ENCODE measurements around the gene DNAJB8.

The DNAJB8 gene

DNA sequence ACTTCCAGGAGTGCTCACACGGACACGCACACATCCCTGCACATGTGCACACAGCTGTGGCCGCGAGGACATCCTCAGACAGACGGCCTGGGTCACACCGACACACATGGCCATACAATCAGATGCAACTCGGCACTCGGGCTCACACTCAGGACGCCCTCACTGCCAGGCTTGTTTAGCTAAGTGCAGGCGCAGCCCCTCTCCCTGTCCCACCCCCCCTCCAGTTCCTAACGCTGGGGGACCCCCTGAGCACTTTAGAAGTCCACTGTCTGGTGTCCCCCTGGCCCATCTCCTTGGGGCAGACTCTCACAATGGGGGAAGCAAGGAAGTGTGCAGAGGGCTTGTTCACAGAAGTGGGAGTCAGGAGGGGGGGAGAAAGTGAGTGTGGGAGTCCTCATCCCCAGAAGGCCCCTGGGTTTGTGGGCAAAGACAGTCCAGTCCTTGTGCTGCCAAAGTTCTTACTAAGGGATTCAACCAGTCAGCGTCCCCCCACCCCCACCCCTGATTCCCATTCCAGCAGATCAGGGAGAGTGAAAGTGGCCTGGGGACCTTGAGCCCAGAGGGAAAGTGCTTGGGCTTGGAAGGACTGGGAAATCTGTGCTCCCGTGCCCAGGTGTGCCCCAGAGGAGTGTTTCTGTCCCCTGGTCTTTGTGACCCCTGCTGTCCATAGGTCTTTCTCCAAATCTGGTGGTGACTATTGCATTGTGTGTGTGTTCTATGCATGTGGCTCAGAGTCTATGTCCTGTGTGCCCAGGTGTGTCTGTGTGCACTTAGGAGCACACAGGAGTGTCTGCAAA, 27.1 kb upstream of the DNAJB8 start:
- DNase-seq (ENCODE audit: low read depth in 2 of 2): no peak

DNA sequence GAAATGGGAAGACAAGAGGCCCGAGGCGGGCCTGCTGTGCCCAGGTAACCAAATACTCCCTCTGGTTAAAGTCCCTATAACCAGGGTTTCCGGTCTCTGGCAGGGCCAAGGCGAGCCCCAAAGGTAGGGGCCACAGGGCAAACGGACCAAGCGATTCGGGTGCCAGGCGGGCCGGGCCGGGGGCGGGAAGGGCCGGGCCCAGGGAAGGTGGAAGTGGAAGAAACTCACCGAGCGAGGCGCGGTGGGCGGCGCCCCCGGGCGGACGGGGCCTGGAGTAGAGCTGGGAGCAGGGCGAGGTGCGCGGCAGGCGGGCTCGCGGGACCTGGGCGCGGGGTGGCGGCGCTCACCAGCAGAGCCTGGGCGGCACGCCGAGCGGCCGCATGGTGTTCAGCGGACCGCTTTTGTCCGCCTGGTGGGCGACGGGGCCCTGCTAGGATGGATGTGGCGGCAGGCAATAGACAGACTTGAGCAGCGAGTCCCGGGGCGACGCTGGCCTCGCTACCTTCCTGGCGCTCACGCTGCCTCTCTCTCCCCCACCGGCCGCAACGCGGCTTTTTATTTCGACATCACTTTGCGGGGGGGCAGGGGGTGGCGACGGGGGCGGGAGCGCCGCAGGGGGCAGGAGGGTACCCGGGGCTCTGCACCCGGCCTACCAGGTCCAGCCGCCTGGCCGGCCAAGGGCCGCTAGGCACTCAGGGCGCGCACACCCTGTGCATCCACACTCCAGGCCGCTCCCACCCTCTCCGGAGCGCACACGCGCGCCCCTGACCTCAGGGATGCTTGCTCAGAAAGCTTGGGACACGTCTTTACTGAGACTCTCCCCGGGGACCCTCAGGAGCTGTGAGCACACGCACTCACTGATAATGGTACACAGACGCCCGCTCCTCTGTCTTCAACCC, 26.2 kb upstream of the DNAJB8 start, which contains the start of gene GATA2:
Gene GATA2, minus strand, starts transcription at position 531 of the 899 bp plus-strand sequence. CDS start 6,170 bp downstream, outside the sequence.
- no peak for DNase-seq (ENCODE audit: low read depth in 2 of 2)

DNA sequence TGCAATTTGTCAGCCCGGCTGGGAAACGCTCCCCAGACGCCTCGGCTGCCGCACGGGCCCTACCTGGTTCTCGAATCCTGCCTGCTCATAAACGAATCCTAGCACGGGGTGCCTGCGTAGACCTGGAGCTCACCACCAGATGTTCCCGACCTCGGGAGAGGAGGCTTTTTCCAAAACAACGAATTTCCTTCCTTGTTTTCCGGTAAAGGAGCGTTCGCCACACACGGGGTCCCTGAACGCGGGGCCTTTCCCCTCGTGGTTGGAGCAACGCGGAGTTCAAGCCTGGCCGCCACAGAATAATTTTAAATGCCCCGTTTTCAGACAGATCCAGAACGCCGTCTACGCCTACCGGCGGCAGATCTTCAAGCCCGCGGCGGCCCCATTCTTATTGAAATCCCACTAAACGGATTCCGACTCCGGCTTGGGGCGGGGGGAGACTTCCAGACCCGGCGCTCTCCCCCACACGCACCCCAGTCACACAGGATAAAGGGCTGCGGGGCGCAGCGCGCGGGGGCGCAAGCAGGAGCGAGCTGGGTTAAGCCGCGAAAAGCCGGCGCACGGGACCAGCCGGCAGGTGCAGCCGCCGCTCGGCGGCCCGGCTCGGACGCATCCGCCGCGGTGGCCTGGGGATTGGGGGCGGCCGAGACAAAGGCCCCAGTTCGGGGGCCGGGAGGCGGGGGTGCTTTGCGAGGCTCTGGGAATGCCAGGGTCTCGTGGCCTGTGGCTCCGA, 25.4 kb upstream of the DNAJB8 start:
- no peak for DNase-seq (ENCODE audit: low read depth in 2 of 2)

DNA sequence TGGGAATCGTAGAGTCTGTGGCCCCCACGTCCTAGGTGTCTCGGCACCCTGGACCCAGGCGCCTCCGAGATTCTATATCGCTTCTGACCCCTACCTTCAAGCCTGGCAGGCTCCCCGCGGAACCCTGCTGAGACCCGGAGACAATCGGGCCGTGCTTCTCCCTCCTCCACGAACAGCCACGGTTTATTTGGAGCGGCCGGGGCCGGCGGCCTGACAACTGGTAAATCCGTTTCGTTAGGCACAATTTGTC, 24.9 kb upstream of the DNAJB8 start:
- DNase-seq (ENCODE audit: low read depth in 2 of 2): no peak

DNA sequence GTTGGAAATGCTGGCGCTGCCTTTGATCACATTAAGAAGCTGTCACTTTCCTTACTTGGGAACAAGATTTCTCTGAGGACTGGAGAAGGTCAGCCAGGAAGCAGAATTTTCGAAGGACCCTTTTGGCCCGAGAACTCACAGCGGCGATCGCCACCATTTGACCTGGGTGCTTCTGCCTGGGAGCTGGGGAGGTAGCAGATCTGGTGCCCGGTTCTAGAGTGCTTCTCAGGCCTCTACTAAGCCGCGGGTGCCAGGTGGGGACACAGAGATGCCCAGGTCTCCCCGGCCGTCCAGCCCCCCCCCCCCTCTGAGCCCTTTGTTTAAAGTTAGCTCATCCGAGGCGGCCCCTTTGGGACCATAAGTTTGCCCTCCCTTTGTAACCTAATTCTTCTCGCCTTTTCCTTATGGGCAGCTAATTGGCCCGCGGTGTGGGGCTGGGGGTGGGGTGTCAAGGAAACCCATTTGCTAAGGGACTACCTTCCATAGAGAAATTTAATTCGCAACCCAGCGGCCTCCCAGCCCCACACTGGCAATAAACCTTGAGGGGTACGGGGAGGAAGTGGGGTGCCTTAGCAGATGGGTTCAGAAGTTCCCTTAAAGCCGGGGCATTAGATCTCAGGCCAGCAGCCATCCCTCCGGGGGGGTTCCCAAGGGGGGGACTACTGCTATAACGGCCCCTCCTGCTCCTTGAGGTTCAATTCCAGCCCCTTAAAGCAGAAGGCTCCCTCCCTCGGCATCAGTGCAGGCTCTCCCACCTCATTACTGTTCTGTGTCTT, 24.4 kb upstream of the DNAJB8 start:
- no peak for DNase-seq (ENCODE audit: low read depth in 2 of 2)

DNA sequence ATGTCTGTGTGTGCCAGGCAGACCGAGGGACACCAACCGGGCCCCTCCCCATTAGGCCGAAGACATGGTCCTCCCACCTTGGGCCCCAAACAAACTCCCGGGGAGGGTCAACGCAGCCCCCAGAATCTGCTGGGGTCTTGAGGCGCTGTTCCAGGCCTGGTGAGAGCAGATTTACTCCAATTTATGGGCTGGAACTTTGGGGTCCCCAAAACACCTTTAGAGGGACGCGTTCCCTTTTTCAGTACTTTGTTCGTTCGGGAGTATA, 23.9 kb upstream of the DNAJB8 start:
- no peak for DNase-seq (ENCODE audit: low read depth in 2 of 2)

DNA sequence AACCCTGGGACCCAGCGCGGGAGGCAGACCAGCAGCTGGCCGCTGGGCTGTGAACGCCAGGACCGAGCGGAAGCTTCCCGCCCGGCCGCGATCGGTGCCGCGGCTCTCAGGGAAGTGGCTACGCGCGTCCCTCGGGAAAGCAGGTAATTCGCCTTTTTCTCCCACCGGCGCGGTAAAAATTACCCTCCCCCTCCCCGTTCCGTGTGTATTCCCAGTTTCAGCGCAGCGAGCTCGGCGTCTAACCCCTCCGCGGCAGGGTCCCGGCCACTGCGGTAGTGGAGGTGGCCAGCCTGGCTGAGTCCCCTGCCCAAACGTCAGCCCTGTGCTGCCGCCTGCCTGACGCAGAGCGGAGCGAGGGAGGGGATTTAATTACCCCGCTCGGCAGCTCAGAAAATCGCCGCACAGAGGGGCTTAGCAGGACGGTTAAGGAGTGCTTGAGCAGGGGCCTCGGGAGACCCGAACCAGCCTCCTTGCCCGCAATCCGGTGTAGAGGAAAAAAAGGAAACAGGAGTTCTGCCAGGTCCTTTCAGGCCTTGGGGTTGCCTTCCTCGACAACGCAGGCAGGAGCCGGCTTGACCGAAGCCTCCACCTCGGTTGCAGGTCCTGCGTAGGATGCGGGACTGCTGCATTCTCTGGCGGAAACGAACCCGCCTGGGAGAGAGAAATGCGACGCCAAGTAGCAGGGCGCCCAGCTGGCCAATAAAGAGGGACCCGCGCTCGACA, 23.4 kb upstream of the DNAJB8 start:
- no peak for DNase-seq (ENCODE audit: low read depth in 2 of 2)

DNA sequence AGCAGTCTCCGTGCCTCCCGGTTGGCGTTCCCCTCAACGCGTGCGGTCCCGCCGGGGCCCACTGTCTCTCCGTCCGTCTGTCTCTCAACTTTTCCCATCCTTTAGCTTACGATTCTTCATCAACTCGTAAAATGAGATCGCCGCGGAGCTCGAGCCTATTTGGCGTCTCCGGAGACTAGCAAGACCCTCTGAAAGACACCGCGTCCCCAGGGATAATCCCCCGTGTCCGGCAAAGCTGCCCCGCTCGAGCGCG, 22.9 kb upstream of the DNAJB8 start:
- no peak for DNase-seq (ENCODE audit: low read depth in 2 of 2)

DNA sequence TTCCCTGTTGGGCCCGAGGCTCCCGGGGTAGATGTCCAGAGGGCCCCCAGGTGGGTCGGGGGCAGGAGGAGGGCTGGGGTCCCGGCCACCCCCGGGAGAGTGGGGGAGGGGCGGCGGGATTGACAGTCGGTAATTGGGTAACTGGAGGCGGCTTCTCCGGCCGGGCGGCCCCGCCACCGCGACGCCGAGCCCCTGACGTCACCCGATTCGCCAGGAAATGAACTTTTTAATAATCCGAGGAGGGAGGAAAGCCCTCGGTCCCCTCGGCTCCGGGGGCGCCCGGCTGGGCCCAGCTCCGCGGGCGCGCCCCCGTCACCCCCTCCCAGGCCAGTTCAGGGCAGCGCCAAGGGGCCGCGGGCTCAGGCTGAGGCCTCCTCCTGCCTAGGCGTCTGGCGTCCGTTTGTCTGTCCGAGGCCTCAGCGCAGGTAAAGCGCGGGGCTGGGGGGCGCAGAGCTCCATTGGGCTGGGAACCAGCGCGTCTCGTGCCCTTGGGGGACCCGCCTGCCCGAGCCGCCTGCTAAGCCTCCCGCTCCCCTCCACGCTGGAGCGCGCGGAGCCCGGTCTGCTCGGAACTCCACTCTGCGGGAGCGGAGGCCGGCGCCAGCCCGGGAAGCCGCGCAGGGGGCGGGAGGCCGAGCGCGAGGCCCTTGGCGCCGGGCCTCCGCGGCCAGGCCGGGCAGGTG, 22.4 kb upstream of the DNAJB8 start:
- no peak for DNase-seq (ENCODE audit: low read depth in 2 of 2)

DNA sequence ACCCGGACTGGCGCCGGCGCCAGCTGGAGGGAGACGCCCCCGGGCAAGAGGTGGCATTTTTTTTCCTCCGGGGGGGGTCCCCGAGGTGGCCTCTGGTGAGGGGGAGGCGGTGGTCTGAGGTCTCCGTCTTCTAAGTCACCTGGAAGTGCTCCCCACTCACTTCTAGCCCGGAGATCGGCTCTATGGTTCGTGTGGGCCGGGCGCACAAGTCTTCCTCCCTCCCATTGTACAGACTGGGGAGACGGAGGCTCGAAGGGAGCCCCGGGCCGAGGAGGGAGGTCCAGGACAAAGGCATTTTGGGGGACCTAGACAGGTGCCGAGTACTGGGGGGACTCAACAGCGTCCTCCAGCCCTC, 21.9 kb upstream of the DNAJB8 start:
- DNase-seq (ENCODE audit: low read depth in 2 of 2): no peak

DNA sequence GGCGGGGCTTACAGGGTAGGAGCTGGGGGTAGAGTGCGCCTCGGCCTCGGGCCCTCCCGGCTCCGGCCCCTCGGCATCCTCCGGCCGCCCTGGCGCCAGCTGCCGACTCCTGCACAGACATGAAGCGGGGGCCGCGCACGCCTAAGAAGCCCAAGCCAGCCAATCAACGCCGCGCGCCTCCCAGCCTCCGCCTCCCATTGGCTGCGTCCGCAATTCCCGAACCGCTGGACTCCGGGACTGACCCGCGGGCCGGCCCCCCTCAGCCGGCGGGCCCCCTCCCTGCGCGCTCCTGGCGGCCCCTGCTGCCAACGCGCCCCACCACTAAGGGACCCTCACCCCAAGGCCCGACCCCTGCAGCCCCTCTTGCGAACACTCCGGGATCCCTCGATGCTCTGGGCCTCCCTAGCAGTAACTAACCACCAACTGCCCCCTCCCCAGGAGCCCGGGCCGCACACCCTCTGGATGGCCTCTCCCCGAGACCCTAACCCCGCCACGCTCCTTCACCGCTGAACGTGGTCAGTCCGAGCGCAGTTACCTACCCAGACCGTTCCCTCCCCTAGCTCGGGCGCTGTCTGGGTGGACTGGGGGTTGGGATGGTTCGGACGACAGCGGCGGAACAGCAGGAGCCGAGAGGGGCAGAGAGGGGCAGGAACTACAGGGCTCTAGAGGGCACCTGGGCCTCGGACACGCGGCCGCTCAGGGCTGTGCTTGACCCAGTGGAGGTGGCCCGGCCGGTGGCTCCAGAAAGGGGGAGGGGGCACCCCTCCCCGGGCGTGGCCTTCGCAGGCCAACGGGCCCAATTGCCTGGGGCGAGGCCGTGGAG, 21.3 kb upstream of the DNAJB8 start:
- DNase-seq (ENCODE audit: low read depth in 2 of 2): no peak

DNA sequence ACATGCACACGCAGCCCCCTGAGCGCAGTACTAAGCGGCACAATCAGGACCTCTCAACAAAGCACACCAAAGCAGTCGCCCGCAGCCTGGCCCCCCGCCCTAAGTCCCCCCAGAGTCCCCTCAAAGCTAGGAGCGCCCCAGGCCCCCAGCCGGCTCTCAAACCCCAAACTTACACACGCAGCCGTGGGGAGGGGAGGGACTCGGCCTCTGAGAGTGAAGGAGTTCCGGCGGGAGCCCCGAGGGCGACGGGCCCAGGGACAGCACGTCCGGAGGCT, 20.8 kb upstream of the DNAJB8 start:
- no peak for DNase-seq (ENCODE audit: low read depth in 2 of 2)

DNA sequence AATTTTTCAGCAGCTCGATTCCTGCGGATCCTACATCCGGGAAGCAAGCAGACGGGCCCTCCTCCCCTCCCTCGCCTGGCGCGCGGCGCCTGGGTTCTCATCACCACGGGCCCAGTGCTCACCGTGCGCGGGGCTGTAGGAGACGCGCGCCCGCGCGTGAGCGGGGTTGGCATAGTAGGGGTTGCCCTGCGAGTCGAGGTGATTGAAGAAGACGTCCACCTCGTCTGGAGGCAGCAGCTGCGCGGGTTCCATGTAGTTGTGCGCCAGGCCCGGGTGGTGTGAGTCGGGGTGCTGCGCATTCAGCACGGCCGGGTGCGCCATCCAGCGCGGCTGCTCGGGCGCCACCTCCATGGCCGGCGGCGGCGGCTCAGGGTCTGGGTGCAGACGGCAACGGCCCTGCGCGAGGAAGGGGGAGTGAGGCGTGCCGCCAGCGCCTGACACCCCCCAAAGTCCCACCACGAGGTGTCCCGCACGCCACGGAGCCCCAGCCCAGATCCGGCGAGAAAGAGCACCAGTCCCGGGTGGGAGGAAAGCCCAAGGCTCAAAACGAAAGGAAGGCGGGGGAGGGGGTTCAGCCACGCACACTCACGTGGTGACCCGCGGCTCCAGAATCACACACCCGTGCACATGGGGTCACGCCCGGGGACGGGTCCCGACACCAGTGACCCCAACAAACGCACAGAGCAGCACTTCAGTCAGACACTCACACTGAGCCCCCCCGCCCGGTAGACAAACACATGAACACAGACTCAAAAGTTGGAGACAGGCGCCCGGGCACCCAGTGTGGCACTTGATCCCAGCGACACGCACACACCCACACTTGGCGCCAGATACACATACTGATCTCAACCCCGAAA, 20.2 kb upstream of the DNAJB8 start:
- no peak for DNase-seq (ENCODE audit: low read depth in 2 of 2)

DNA sequence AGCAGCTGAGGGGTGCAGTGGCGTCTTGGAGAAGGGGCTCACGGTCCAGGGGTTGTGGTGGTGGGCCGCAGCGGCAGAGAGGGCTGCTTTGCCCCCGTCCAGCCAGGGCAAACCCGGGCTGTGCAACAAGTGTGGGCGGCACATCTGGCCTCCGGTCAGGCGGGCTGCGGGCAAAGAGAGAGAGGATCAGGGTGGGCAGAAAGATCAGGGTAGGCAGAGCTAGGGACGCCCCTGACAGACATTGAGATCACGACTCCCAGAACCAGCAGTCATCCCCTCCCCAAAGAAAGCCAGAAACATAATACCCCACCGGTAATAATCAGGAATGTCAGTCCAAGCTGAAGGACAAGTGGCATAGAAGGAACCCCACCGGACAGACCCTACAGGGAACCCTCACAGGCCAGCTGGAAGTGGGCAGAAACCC, 19.5 kb upstream of the DNAJB8 start:
- no peak for DNase-seq (ENCODE audit: low read depth in 2 of 2)

DNA sequence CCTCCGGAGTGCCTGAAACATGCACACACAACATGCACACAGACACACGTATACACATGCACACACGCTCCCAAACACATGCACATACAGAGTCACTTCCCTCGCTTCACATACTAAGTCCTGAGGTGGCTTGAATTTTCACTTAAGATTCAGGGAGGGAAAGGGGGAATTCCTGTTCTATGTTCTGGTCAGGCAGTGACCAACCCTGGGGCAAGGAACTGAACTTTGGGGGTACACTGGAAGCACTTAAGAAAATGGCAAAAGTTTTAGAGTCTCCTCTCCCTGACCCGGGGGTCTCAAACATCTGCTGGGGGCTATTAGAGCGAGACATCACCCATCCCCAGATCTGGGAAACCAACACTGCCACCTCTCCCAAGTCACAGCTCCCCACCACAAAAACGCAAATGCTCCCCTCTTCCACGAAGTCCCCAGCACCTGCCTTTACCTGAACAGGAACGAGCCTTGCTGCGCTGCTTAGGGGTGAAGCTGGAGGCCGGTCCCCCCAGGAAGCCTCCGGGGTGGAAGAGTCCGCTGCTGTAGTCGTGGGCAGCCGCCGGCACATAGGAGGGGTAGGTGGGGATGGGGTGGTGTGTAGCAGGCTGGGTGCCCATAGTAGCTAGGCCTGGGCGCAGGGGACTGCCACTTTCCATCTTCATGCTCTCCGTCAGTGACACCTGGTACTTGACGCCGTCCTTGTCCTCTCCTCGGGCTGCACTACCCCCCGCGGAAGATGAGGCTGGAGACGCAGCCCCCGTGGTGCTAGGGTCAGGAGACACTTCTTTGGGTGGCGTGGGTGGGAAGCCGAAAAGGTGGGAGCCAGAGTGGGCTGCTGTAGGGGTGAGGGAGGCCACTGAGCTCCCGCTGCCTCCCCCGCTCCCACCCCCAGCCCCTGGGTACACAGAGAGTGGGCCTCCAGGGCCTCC, 18.9 kb upstream of the DNAJB8 start:
- DNase-seq (ENCODE audit: low read depth in 2 of 2): no peak

DNA sequence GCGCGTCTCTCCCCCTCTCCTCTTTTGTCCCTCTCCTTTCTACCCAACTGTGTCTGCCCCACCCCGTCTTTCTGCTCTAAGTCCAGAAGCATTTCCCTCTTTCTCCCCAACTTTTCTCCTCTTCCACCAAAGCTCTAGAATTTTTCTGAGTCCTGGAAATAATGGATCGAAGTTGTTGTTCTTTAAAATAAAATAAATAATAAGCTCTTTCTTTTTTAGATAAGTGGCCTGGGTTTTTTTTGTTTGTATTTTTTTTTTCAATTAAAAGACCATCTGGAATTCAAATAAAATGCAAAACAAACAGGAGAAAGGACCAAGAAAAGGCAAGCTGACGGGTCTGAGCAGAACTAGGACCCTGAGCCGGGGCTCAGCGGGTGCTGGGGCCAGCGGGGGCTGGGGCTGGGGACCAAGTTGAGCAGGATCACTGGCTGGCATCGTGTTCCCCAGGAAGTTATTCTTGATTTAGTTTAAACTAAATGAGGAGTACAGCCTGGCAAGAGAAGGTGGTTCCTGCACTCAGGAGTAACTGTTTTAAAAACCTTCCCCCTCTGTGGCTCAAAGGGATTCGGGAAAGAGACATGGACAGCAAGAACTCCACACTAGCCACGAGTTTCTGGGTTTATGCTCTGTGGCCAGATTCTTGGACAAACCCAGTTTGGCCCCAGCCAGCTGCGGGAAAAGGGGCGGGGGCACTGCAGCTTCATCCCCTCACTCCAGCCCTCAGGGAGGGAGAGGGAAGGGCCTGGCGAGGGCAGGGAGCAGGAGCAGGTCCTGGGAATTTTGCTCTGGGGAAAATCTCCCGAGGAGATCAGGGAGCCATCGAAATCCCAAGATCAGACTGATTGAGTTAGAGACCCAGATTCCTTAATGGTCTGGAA, 18.0 kb upstream of the DNAJB8 start:
- DNase-seq (ENCODE audit: low read depth in 2 of 2): no peak

DNA sequence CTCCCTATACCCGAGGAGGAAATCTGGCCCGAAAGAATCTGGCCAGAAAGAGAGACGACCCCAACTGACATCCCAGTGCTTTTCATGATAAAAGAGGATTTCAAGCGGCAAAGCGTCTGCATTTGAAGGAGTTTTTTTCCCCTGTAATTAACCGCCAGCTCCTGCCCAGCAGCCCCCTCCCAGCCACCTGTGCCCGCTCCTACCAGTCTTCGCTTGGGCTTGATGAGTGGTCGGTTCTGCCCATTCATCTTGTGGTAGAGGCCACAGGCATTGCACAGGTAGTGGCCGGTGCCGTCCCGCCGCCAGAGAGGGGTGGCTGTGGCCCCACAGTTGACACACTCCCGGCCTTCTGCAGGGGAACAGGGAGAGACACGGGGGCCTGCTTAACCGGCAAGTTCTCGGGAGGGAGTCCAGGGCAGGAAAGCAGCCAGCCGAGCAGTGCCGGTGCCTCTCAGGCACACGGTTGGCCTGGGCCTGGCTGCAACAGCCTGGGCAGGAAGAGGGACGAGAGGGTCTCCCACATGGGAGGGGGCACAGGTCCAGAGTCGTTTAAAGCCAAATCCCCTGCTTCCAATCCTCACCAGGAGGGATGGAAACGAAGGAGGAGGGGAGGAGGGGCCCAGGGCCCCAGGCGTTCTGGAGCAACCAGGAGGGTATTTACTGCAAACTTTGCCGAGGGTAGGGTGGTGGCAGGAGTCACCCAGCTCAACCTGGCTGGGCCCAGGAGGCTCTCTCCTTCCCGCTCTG, 17.1 kb upstream of the DNAJB8 start:
- DNase-seq (ENCODE audit: low read depth in 2 of 2): no peak

All from stimulated activated CD4-positive, alpha-beta T cell treated with anti-CD3 and anti-CD28 coated beads, Interleukin-12 subunit alpha, Interleukin-12 subunit beta, amount 100 ng/mL, for 24 hours (primary cell).